ENCODE results near the gene RPS6KA5. TPM values are rescaled to one million over a fixed set of nuclear protein-coding genes. Genes with fewer than 3 reads are reported as not detected.
"Not testable (repeated sequence)": the region's sequence is repeated elsewhere in the genome, so short reads cannot be mapped to it uniquely, and the experiment has no call there.

Gene RPS6KA5
- total RNA-seq, 4 donors from 2014 or later, result 8.2 to 13.6 (median 10.2) TPM

DNA sequence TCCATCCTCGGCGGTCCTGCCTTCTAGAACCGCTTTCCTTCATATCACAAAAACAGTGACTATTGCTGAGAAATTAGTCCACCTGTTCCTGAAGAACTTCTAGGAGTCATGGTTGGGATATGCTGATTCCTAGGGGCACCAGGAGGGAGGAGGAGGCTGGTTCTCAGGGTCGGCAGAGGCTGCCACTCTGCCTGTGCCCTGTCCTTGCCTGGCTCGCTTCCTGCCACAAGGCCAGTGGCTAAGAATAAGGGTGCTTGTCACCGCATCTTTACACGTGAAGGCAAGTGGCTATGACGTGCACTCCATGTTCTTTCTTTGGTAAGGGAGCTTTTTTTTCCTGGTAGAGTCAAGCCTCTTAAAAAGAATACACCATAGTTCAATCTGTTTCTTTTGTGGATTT is 34.7 kb upstream of the RPS6KA5 start:
- DNase-seq (ENCODE audit: low spot score in 2 of 2), result no peak
- WGBS, 2 donors, result 89 to 93% methylated on average over 8 of the region's 8 CpGs
- TF ChIP-seq, protein P1, sequence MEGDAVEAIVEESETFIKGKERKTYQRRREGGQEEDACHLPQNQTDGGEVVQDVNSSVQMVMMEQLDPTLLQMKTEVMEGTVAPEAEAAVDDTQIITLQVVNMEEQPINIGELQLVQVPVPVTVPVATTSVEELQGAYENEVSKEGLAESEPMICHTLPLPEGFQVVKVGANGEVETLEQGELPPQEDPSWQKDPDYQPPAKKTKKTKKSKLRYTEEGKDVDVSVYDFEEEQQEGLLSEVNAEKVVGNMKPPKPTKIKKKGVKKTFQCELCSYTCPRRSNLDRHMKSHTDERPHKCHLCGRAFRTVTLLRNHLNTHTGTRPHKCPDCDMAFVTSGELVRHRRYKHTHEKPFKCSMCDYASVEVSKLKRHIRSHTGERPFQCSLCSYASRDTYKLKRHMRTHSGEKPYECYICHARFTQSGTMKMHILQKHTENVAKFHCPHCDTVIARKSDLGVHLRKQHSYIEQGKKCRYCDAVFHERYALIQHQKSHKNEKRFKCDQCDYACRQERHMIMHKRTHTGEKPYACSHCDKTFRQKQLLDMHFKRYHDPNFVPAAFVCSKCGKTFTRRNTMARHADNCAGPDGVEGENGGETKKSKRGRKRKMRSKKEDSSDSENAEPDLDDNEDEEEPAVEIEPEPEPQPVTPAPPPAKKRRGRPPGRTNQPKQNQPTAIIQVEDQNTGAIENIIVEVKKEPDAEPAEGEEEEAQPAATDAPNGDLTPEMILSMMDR (IDR thresholded peaks at IDR 0.05), result no peak
- no peak for TF ChIP-seq POLR2A (IDR thresholded peaks at IDR 0.05)
- intact Hi-C loops (cut with DNase I; ENCODE audit: low total_unique reads), result no loop called here
- H3K4me3 ChIP-seq (ENCODE audit: low read depth, poor library complexity, severe bottlenecking), result no peak overlapping the region

DNA sequence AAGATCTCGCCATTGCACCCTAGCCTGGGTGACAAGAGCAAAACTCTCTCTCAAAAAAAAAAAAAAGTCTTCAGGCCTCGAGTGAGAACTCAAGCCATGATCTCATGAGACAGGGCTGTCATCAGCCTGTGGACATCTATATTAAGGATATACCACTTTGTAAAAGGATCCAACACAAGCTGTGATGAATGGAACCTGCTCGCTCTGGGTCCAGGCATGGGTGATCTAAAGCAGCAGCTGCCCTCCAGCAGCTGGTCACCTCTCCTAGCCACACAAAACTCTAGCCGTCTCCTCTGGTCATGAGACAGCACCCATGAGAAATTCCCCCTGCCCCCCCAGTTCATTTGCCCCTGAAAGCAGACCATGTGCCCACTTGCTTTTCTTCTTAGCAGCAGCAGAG is 34.3 kb upstream of the RPS6KA5 start:
- 82 to 86% methylated on average over 4 of the region's 4 CpGs for WGBS, 2 donors
- H3K4me3 ChIP-seq (ENCODE audit: low read depth, poor library complexity, severe bottlenecking), result no peak overlapping the region
- no peak for TF ChIP-seq POLR2A (IDR thresholded peaks at IDR 0.05)
- TF ChIP-seq, protein P1 (IDR thresholded peaks at IDR 0.05), result no peak
- intact Hi-C loops (cut with DNase I; ENCODE audit: low total_unique reads), result no loop called here
- DNase-seq (ENCODE audit: low spot score in 2 of 2), result no peak

DNA sequence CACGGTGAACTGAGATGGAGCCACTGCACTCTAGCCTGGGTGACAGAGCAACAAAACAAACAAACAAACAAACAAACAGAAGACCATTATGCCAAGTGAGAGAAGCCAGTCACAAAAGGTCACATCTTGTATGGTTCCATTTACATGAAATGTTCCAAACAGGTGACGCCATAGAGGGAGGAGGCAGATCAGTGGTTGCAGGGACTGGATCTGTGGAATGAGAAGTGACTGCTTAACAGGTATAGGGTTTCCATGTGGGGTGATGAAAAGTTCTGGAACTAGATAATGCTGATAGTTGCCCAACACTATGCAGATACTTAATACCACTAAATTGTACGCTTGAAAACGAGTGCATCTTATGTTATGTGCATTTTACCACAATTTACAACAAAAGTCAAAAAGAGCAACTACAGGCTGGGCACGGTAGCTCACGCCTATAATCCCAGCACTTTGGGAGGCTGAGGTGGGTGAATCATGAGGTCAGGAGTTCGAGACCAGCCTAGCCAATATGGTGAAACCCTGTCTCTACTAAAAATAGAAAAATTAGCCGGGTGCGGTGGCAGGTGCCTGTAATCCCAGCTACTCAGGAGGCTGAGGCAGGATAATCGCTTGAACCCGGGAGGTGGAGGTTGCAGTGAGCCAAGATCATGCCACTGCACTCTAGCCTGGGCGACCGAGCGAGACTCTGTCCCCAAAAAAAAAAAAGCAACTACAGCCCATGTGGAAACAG is 33.5 kb upstream of the RPS6KA5 start:
- DNase-seq (ENCODE audit: low spot score in 2 of 2); intact Hi-C loops (cut with DNase I; ENCODE audit: low total_unique reads); H3K4me3 ChIP-seq (ENCODE audit: low read depth, poor library complexity, severe bottlenecking): not testable (repeated sequence)
- WGBS, 2 donors, result 93 to 94% methylated on average over 14 of the region's 14 CpGs

DNA sequence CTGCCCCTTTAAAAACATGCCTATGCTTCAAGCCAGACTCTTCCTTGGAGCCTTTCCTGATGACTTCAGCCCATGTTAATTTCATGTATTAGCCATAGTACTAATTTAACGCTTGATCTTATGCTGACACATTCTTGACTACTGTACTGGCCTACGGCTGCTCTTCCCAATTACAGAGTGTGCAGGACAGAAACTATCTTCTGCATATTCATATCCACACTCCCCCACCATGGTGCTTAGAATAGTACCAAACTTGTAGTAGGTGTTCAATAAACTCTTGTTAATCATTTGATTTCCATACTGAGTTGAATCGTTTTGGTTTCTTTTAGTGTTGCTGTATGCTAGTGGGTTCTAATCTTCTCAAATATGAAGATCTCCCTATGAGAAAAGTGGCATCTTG is 31.6 kb upstream of the RPS6KA5 start:
- H3K4me3 ChIP-seq (ENCODE audit: low read depth, poor library complexity, severe bottlenecking), result no peak overlapping the region
- intact Hi-C loops (cut with DNase I; ENCODE audit: low total_unique reads), result no loop called here
- TF ChIP-seq, protein P1 (IDR thresholded peaks at IDR 0.05), result no peak
- no peak for TF ChIP-seq POLR2A (IDR thresholded peaks at IDR 0.05)
- WGBS, 2 donors, result 55 to 64% methylated on average over 3 of the region's 3 CpGs
- DNase-seq (ENCODE audit: low spot score in 2 of 2), result no peak

DNA sequence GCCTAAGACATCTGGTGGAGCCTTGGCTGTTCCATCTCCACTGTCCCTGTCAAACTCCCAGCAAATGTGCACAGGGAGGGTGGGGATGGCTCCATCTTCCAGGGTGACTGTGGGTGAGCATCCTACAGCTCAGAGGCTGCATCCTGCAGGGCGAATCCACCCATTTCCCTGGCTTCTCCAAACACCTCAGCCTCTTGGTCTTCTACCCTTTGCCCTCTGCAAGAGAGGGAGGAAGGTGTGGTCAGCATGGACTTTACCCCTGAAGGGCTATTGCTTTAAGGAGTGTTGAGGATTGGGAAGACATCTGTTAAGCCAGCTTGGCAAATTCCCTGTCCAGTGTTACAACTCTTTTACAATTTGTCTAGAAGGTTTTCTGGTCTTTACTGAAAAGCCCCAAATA is 30.3 kb upstream of the RPS6KA5 start:
- TF ChIP-seq, protein P1 (IDR thresholded peaks at IDR 0.05), result no peak
- no peak for TF ChIP-seq POLR2A (IDR thresholded peaks at IDR 0.05)
- no peak for DNase-seq (ENCODE audit: low spot score in 2 of 2)
- intact Hi-C loops (cut with DNase I; ENCODE audit: low total_unique reads), result no loop called here
- H3K4me3 ChIP-seq (ENCODE audit: low read depth, poor library complexity, severe bottlenecking), result no peak overlapping the region
- WGBS, 2 donors, result 100% methylated on average over 1 of the region's 1 CpG

DNA sequence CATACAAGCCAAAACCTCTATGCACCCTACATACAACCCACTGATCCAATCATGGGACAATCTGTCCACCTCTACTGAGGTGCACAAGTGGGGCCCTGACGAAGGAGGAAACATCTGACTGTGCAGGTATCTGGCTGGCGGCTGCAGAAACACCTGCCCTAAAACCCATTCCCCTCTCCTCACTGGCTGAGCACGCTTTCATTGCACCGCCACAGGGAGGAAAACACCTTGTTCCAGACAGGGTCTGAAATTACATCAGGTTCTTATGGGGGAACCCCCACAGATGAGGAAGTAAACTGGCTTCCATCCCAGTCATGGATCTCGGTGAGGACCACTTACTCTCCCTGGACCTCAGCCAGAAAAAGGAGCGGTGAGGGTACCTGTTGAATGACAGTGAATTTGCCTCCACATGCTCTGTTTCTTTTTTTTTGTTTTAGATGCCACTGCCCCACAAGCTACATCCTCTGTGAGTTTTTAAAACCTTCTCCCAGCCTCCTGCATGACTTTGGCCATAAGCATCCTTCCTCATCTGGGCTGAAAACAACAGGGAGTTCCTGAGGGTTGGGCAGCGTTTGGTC is 29.6 kb upstream of the RPS6KA5 start:
- intact Hi-C loops (cut with DNase I; ENCODE audit: low total_unique reads), result no loop called here
- WGBS, 2 donors, result 82 to 84% methylated on average over 7 of the region's 7 CpGs
- TF ChIP-seq POLR2A (IDR thresholded peaks at IDR 0.05), result no peak
- TF ChIP-seq, protein P1 (IDR thresholded peaks at IDR 0.05), result no peak
- H3K4me3 ChIP-seq (ENCODE audit: low read depth, poor library complexity, severe bottlenecking), result no peak overlapping the region
- DNase-seq (ENCODE audit: low spot score in 2 of 2), result no peak
